ENCODE results near the gene ZNF200.
"Not testable (repeated sequence)": the region's sequence is repeated elsewhere in the genome, so short reads cannot be mapped to it uniquely, and the experiment has no call there.

The ZNF200 gene

DNA sequence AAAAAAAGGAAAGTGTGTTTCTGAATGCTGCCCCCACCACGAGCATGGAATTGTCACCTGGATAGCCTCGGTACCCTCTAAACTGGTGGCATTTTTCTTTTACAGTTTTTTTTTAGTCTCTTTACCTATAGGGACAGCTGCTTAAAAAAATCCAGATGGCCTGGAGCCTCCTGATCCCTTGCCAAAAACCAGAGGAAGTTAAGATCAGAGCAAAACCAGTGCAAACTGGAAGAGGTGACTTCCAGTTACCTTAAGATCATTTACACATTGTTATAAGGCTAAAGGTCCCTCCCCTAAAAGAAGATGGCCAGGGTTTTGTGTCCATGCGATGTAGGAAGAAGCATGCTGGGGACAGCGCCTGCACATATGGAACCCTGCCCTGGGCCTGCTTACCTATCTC lies 18.0 kb upstream of the ZNF200 start:
- DNase-seq (ENCODE audit: low read depth), result no peak

DNA sequence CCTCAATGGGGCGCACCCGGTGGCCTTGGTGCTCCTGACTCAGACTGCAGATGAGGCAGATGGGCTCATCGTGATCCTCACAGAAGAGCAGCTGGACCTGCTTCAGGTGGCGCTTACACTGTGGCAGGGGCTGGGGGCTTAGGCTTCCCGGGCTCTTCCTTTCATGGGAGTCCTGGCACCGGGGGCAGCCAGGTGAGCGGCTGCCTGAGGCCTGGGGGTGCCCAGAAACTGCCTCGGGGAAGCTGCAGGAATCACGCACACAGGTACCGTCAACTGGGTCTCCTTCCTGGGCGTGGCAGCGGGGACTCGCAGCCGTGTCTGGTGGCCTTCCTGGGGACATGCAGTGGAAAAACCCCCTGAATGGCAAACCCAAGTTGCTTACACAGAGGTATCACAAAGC lies 14.5 kb upstream of the ZNF200 start:
- DNase-seq (ENCODE audit: low read depth), result no peak

DNA sequence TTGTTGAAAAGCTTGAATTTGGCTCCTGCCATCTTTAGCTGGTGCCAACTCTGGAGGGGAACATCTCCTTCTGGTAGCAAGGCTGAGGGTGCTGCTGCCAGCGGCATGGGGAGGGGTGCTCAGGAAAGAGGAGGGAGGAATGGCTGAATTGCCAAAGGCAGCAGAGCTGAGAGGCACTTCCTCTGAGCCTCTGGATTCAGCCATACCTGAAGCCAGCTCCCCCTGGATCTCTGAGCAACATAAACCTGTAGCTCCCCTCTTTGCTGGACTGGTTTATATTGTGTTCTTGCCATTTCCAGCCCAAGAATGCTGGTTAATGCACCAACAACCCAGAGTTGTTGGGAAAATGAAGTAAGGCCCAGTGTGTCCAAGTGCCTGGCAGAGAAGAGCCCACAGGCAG lies 14.1 kb upstream of the ZNF200 start:
- no peak for DNase-seq (ENCODE audit: low read depth)

DNA sequence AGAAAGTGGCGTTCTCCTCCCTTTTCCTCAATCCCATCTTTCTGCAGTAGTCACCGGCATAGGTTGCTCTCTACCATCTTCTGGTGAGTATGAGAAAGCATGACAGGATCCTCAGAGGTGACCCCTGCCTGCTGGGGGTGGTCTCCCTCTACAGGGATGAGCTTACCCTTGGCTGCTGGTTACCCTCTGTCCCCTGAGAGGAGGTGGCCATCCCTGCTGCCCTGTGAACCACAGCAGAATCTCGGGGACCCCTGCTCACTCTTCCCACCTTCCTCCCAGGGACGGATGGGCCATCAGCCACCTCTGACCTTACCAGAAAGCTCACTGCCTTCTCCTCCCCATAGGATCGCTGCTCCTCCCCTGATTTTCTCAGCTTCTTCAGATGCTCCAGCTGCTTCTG lies 13.6 kb upstream of the ZNF200 start:
- DNase-seq (ENCODE audit: low read depth), result no peak

DNA sequence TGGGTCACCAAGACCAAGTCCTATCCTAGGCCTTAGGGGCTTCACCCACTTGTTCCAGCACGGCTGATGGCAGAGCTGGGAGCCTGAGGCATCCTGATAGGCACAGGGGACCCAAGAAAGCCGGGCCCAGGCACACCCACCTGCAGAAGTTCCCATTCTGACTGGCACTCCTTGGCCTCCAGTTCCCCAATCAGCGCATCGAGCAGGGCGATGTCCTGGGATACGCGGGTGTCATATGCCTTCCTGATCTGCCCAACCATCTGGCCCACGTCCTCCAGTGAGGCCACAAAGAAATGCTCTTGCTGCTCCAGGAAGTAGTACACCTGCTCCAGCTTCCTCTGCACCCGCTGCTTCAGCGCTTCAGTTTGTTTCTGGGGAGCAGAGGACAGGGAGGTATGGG lies 11.9 kb upstream of the ZNF200 start:
- DNase-seq (ENCODE audit: low read depth), result no peak

DNA sequence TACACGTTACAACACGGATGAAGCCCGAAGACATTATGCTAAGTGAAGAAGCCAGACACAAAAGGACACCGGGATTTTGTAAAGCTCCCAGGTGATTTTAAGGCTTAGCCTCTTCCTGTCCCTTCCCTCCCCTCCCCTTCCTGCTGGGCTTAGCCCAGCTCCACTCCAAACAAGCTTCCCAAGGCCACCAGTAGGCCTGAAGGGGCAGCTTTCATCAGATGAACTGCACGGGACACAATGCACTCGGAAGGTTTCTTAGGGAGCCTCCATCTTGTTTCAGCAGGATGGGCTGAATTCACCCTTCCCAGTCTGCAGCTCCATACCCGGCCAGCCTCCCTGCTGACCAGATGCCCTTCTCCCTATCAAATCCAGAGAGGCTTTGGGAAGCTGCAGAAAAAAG lies 11.0 kb upstream of the ZNF200 start:
- DNase-seq (ENCODE audit: low read depth), result no peak

DNA sequence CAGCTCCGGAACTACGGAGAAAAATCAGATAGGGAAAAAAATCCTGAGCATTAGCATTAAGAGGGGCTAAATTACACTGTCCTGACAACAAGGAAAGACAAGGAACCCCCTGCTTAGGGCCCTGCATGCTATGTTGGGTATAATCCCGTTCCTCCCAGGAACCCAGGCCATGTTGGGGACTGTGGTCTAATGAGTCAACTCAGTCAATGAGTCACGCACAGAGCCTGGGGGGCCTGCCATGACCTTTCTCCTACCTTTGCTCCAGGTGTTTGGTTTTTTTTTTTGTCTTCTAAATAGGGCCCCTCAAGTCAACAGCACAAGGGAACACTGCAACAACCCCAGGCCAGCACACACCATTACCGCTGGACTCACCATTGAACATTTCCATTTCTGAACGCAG lies 8.9 kb upstream of the ZNF200 start:
- no peak for DNase-seq (ENCODE audit: low read depth)

DNA sequence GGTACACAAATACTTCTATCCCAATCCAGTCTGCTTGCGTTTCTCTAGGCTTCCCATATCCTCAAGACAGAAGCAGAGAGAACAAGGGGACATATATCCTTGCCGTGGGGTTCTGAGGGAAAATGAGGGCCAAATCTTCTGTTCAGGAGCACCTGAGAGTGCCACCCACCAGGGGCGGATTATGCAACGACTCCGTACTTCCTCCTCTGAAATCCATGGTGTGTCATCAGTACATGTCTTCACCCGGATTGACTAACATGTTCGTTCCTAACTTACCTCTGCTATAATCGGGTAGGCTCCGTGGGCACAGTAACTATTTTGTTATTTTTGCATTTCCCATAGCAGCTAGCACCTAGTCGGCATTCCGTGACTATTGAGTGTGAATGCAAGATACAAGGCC lies 7.8 kb upstream of the ZNF200 start:
- no peak for DNase-seq (ENCODE audit: low read depth)

DNA sequence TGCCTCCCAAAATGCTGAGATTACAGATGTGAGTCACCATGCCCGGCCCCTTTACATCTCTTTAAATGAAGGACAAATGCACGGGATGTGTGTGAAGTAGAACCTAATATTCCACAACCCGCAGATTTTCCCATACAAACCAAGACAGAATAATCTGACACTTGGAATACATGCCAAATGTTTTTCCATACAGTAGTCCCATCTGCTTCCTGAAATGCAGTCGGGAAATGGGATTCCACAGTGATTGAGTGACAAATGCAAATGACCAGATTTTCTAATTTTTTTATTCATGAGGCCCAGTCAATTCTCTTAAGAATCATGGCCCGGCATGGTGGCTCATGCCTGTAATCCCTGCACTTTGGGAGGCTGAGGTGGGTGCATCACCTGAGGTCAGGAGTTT lies 6.8 kb upstream of the ZNF200 start:
- DNase-seq (ENCODE audit: low read depth), result no peak

DNA sequence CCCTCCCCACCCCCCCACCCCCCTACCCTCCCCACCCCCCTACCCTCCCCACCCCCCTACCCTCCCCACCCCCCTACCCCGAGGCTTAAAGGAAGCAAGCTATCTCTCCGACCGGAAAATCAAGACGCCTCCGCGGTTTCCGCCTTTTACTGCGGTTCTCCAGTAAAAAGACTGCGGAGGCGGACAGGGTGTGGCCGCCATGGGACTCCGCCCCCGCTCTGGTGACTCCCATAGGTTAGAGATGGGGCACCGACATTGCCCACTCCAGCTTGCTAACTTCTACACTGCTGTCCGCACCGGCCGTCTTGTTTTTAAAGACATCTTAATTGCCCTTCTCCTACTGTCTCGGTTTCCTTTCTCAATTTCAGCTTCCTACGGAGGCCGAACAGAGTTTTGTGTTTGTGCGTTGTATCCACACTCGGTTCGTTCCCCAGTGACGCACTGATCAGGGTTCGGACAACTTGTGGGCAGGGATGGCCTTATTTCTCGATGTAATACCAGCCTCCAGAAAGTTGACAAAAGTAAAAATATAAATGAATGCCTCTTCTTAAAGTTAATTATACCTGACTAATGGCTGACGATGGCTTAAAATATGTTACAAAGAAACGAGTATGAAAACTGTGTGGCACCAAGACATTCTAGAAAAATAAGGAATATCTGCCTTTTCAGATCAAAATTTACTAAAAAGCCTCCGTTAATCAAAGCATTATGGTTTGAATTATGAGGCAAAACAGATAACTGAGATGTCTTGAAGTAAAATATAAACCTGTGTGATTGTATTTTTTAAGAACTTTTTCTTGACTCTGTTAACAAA lies 1.1 kb upstream of the ZNF200 start:
- DNase-seq (ENCODE audit: low read depth), result no peak

DNA sequence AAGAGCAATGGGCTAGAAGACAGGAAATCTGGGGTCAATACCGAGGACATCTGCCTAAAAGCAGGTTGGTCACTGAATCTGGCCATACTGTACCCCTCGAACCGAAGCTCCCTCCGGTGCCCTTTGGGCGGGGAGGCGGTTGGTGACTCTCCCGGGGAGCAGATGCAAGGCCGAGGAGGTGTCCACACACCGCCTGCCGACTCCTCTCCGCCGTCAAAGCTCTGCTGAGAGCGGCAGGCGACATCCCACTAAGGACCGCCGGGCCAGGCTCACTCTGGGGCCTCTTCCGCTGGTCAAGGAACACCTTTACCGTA lies 458 bp downstream of the ZNF200 start:
- DNase-seq (ENCODE audit: low read depth), result no peak

DNA sequence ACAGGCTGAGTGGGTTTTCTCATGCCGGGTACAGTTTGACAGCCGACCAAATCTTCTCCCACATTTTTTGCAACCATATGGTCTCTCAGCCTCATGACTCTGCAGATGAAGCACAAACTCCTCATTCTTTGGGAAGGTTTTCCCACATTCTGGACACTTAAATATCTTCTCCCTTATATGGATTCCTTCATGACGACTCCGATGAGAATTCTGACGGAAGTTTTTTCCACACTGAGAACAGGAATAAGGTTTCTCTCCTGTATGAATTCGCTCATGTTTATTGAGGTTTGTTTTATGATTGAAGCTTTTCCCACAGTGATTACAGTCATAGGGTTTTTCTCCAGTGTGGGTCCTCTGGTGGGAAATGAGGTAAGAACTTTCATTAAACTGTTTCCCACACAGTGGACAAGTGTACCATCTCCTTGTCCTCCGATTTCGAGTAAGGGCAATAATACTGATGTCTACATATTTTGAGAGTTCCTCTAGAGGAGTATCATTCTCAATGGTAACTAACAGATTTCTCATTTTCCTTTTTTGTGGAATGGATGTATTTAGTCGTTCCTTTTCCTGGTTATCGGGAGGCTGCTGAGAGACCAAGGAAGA lies 10.9 kb downstream of the ZNF200 start:
- no peak for DNase-seq (ENCODE audit: low read depth)

DNA sequence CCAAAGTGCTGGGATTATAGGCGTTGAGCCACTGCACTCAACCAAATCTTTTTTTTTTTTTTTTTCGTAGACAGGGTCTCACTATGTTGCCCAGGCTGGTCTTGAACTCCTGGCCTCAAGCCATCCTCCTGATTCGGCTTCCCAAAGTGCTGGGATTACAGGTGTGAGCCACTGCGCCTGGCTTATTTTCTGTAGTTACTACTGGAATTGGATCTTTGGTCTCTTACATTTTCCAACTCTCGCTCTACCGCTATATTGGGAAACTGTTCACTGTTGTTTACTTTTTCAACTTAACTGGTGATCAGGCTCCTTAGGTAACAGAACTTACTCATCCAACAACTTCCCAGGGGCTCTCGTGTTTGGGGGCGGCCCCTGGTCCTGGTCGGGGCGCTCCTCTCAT lies 14.1 kb downstream of the ZNF200 start:
- no peak for DNase-seq (ENCODE audit: low read depth)

DNA sequence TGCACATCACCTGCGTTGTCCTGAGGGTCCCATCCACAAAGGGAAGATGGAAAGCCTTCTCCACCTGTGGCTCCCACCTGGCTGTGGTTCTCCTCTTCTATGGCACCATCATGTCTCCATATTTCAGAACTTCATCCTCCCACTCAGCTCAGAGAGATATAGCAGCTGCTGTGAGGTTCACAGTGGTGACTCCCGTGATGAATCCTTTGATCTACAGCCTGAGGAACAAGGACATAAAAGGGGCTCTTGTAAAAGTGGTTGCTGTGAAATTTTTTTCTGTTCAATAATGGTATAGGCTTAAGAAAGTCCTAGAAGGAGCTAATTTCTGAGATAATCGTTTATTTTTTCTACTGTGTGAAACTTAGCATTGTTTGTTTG lies 18.7 kb downstream of the ZNF200 start:
- no peak for DNase-seq (ENCODE audit: low read depth)

DNA sequence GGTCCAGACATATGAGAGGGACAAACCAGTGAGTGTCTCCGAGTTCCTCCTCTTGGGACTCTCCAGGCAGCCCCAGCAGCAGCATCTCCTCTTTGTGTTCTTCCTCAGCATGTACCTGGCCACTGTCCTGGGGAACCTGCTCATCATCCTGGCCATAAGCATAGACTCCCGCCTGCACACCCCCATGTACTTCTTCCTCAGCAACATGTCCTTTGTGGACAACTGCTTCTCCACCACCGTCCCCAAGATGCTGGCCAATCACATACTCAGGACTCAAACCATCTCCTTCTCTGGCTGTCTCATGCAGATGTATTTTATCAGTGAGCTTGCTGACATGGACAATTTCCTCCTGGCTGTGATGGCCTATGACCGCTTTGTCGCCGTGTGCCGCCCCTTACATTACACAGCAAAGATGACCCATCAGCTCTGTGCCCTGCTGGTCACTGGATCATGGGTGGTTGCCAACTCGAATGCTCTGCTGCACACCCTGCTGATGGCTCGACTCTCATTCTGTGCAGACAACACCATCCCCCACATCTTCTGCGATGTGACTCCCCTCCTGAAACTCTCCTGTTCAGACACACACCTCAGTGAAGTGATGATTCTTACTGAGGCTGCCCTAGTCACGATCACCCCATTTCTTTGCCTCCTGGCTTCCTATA lies 19.2 kb downstream of the ZNF200 start:
- DNase-seq (ENCODE audit: low read depth), result no peak

DNA sequence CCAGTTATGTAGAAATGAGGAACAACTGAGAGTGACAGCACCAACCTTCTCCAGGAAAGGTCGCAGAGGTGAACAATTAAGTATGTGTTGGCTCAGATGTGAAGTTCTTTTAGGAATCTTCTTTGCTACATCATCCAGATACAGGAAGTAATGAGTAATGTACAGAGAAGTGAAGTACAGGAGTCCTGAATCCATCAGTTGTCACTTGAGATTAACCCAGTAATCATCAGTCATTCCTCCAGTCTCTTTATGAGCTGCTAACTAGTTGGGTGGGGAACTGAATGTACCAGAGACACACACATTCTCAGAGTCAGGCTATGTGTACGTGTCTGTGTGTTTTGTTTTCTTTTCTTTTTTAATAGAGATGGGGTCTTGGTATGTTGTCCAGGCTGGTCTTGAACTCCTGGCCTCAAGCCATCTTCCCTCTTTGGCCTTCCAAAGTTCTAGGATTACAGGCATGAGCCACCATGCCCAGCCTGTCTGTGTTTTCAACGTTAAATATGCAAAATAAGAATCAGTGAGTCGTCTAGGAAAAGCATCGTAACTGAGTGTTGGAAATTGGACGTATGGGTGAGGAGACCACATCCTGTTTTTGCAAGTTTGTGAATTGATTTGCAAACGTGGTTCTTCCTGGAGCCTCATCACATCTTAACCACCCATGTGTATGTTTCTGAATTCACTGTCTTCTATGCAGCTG lies 19.9 kb downstream of the ZNF200 start:
- DNase-seq (ENCODE audit: low read depth), result no peak

DNA sequence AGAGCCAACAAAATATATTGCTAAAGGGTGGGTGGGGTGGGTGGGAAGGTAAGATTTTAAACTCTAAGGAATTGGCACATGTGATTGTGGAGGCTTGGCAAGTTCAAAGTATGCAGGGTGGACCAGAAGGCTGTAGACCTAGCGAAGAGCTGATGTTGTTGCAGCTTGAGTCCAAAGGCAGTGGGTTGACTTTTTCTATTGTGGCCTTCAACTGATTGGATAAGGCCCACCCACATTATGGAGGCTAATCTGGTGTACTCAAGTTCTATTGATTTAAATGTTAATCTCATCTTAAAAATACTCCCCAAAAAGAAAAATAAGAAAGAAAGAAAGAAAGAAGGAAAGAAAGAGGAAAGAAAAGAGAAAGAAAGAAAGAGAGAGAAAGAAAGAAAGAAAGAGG lies 22.4 kb downstream of the ZNF200 start:
- no peak for DNase-seq (ENCODE audit: low read depth)

DNA sequence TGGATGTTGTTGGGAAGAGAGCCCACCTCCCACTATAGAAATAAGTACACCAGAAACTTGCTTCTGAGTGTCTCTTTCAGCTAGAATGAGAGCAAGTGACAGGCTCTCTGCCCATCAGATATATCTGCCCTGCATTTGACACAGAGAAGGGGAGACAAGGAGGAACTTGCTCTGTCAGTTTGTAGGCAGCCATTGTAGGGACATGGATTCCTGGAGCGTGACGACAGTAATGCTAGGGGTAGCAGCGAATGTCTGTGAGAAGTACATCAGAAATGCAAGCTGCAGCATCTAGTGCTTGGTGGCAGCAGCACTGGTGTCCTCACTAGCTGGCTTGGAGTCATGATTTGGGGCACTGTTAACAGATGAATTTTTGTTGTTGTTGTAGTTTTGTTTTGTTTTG lies 23.0 kb downstream of the ZNF200 start:
- DNase-seq (ENCODE audit: low read depth), result no peak

DNA sequence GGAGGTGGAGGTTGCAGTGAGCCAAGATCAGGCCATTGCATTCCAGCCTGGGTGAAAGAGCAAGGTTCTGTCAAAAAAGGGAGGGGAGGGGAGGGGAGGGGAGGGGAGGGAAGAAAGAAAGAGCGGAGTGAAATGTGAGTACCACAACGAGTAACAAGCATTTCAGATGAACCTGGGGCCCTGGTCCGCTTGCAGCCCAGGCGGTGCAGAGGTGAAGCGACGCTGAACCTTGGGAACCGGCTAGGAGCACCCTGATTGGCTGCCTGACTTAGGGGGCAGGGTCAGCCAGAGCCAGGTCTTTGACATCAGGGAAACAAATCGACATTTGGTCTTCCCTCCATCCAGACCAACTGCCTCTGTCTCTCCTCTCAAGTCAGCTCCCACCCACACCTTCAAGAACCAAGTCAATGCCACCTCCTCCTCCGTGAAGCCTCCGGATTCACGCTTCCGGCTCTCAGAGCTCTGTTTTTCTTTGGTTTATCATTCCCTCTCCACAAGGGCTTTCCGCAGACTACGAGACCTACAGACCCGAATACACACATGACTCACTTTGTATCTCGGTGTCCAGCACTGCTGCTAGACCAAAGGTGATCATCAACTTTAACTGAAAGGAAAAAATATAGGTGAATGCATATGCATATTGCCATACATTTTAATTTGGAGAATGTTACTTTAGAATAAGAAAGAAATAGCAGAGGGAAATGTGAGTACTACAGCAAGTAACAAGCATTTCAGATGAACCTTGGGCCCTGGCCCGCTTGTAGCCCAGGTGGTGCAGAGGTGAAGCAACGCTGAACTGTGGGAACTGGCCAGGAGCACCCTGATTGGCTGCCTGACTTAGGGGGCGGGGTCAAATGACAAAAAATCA lies 27.6 kb downstream of the ZNF200 start:
- DNase-seq (ENCODE audit: low read depth), result no peak

DNA sequence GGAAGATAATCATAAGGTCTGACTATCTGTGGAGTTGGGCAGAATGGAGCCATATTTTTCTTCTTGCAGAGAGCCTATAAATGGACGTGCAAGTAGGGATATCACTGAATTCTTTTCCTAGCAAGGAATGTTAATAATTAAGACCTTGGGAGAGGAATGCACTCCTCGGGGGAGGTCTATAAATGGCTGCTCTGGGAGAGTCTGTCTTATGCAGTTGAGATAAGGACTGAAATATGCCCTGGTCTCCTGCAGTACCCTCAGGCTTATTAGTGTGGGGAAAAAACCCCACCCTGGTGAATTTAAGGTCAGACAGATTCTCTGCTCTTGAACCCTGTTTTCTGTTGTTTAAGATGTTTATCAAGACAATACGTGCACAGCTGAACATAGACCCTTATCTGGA lies 29.0 kb downstream of the ZNF200 start:
- not testable (repeated sequence) for DNase-seq (ENCODE audit: low read depth)

DNA sequence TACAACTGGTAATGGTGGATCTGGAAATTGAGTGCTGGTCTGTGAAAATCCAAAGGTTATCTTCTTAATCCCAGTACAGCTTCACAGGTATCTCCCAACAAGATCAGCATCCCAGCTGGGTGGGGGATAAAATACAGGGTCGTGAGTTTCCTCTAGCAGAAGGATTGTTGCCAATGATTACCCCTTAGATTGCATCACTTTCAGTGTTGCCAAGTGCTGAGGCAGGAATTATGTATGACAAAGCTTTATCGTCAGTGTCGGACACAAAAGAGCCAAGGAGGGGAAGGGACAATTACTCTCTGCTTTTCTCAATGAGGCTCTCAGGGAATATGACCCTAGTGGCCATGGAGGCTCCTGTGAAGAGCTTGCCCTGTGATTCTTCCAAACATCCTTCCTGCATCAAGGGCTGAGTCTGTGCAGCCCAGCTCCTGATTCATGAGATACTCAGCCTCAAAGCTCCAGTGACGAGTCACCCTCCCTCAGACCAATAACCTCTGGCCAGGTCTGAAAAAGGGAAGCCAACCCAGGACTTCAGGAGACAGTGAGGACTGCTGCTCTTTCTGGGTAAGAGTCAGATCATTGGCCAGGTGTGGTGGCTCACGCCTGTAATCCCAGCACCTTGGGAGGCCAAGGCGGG lies 31.9 kb downstream of the ZNF200 start:
- no peak for DNase-seq (ENCODE audit: low read depth)

Measured in HS-5 (cell line).